GM21381 (cell line): Measurements from ENCODE around the gene DTNBP1.
"Not testable (repeated sequence)": the region's sequence is repeated elsewhere in the genome, so short reads cannot be mapped to it uniquely, and the experiment has no call there.

Experiments
- ATAC-seq: cut with Tn5 transposase; IDR thresholded peaks from one replicate; pipeline ENCODE4 v1.9.1; 2021; ENCODE audit warnings: mild to moderate bottlenecking, moderate library complexity; ENCODE audit not compliant: unreplicated experiment

The DTNBP1 gene

GRCh38 chr6:15562977-15563376, 99.9 kb downstream of the DTNBP1 start:
- no peak for ATAC-seq

GRCh38 chr6:15561447-15562199, 101.2 kb downstream of the DTNBP1 start:
- ATAC-seq, result no peak

- ATAC-seq, result no peak
Observed at GRCh38 chr6:15560713-15561112, 102.1 kb downstream of the DTNBP1 start.

- no peak for ATAC-seq
Observed at GRCh38 chr6:15557174-15557573, 105.7 kb downstream of the DTNBP1 start.

- ATAC-seq, result no peak
Observed at GRCh38 chr6:15556711-15557110, 106.1 kb downstream of the DTNBP1 start.

GRCh38 chr6:15555101-15556038, 107.5 kb downstream of the DTNBP1 start:
- ATAC-seq, result no peak

GRCh38 chr6:15554728-15555100, 108.1 kb downstream of the DTNBP1 start:
- no peak for ATAC-seq

GRCh38 chr6:15553736-15554294, 109.0 kb downstream of the DTNBP1 start:
- no peak for ATAC-seq

GRCh38 chr6:15553031-15553430, 109.8 kb downstream of the DTNBP1 start:
- ATAC-seq, result no peak

GRCh38 chr6:15551798-15552197, 111.0 kb downstream of the DTNBP1 start:
- no peak for ATAC-seq

GRCh38 chr6:15551262-15551661, 111.6 kb downstream of the DTNBP1 start:
- ATAC-seq, result no peak

GRCh38 chr6:15550546-15551123, 112.2 kb downstream of the DTNBP1 start:
- ATAC-seq, result no peak

GRCh38 chr6:15549371-15549770, 113.5 kb downstream of the DTNBP1 start:
- no peak for ATAC-seq

- no peak for ATAC-seq
Observed at GRCh38 chr6:15547400-15547799, 115.4 kb downstream of the DTNBP1 start.

GRCh38 chr6:15546591-15546990, 116.2 kb downstream of the DTNBP1 start:
- no peak for ATAC-seq

GRCh38 chr6:15544321-15544900, 118.4 kb downstream of the DTNBP1 start:
- no peak for ATAC-seq

GRCh38 chr6:15543332-15543917, 119.4 kb downstream of the DTNBP1 start:
- not testable (repeated sequence) for ATAC-seq

GRCh38 chr6:15539722-15540270, 123.0 kb downstream of the DTNBP1 start:
- no peak for ATAC-seq

- no peak for ATAC-seq
Observed at GRCh38 chr6:15538766-15539495, 123.9 kb downstream of the DTNBP1 start.

- ATAC-seq, result no peak
Observed at GRCh38 chr6:15538106-15538505, 124.7 kb downstream of the DTNBP1 start.
